GM12875 (cell line): Measurements from ENCODE around the gene ANTXRL.
"Not testable (repeated sequence)": the region's sequence is repeated elsewhere in the genome, so short reads cannot be mapped to it uniquely, and the experiment has no call there.

Experiments used
- H3K4me3 ChIP-seq: one replicate; pipeline ENCODE4 v1.5.1; 2011; ENCODE audit warnings: low read depth, low read length, control low read depth
- TF ChIP-seq, protein P1 (sequence below): IDR thresholded peaks from 2 replicates; pipeline ENCODE4 v1.5.1; 2011; ENCODE audit warnings: low read depth, mild to moderate bottlenecking, control low read depth, inconsistent platforms, low read length, moderate library complexity, borderline replicate concordance; ENCODE audit not compliant: insufficient read depth

ANTXRL gene

DNA sequence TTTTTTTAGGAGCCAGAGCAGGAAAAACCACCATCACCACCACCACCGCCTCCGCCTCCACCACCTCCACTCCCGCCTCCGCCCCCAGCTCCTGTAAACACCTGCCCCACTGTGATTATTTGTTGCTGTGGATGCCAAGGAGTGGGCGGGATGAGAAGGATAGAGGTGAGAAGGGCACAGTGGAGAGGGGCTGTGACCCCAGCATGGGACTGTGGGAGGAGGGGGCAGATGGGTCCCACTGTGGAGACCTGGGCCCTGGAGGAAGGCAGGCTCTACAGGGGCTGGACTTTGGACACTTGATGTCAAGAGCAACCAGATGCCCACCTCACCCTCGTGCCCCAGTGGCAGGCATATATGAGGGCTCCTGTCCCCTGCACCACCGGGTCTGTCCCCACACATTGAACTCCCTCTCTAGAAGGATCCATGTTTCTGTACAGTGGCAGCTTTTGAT lies 24.7 kb downstream of the ANTXRL start:
- H3K4me3 ChIP-seq: no peak overlapping the region
- TF ChIP-seq, protein P1, sequence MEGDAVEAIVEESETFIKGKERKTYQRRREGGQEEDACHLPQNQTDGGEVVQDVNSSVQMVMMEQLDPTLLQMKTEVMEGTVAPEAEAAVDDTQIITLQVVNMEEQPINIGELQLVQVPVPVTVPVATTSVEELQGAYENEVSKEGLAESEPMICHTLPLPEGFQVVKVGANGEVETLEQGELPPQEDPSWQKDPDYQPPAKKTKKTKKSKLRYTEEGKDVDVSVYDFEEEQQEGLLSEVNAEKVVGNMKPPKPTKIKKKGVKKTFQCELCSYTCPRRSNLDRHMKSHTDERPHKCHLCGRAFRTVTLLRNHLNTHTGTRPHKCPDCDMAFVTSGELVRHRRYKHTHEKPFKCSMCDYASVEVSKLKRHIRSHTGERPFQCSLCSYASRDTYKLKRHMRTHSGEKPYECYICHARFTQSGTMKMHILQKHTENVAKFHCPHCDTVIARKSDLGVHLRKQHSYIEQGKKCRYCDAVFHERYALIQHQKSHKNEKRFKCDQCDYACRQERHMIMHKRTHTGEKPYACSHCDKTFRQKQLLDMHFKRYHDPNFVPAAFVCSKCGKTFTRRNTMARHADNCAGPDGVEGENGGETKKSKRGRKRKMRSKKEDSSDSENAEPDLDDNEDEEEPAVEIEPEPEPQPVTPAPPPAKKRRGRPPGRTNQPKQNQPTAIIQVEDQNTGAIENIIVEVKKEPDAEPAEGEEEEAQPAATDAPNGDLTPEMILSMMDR: no peak

DNA sequence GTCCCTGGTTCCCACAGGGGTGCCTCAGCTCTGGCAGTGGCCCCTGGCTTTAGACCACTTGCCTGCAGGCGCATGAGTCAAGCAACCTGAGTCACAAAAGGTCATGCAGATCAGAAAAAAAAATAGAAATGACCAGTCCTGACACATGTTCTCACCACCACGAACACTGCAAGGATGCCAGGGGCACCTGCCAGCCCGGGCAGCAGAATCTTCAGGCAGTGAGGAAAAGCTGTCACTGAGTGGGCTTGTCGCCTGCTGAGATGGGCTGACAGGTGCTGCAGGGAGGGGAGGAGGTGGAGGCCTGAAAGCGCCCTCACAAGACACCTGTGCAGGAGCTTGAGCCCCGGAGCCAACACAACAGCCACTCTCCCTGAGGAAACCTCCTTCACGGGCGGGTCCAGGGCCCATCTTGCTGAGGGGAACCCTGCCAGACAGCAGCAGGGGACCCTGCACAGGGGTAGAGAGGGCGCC lies 25.2 kb downstream of the ANTXRL start:
- H3K4me3 ChIP-seq: not testable (repeated sequence)

DNA sequence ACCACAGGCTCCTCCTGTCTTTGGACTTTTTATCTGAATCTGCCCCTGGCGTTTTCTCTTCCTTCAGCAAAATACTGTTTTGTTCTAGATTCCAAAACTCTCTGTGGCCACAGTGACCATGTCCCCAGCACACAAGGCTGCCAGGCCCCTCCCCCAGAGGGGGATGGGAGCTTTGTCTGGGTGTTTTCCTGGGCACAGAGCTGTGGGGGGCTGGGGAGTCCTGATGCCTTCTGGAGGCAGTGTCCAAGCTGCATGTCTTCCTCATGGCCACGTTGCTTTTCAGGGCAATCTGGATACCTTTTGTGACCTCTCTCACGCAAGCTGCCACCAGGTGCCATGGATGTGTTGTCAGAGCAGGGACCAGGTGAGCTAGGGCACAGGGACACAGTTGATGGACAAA lies 26.2 kb downstream of the ANTXRL start:
- TF ChIP-seq, protein P1: no peak
- H3K4me3 ChIP-seq: no peak overlapping the region

DNA sequence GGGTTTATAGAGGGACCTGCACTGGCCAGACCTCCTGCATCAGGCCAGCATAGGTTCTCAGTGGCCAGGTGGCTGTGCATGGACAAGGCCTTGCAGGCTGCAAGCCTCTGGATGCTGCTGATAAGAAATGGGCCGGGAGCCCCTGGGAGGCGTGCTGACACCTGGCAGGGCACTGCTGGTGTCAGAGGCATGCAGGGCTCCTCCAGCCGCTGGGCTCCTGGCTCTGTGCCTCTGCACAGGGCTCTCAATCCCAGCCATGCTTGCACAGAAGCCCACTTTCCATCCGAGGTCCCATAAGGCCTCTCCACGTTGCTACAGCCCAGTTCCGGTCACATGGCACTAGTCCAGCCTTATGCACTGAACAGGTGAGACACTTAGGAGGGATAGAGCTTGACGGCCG lies 27.3 kb downstream of the ANTXRL start:
- TF ChIP-seq, protein P1: no peak
- no peak overlapping the region for H3K4me3 ChIP-seq

DNA sequence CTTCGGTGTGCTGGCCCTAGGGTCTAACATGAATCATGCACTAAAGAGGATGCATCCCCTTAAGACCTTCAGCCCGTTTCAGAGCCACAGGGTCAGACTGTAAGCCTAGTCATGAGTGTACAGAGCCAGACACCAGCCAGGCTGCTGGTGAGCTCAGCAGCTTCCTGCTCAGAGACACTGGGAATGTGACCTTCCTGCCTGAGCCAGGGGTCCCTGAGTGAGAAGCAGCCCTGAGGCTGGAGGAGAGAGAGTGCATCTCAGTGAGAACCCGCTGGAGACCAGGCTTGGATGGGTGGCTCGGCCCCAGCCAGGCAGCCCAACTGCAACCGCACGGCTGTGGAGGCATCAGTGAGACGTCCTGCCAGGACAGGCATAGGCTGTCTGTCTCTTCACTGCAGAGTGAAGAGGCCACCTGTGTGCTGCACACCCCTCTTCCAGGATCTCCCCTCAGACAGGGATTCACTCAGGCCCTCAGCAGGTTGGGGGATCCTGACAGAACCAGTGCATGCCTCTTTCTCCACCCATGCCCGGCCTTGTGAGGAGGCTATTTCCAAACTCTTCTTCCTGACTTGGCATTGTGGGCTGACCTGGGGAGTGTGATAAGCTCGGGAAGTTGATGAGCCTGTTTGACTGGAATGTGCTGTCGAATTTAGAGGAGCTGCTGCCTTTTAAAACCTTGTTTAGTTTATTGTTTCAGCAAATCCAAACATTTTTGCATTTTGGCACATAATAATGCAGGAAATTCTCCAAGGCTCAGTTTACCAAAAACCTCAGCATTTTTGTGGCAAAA lies 28.5 kb downstream of the ANTXRL start:
- not testable (repeated sequence) for H3K4me3 ChIP-seq

DNA sequence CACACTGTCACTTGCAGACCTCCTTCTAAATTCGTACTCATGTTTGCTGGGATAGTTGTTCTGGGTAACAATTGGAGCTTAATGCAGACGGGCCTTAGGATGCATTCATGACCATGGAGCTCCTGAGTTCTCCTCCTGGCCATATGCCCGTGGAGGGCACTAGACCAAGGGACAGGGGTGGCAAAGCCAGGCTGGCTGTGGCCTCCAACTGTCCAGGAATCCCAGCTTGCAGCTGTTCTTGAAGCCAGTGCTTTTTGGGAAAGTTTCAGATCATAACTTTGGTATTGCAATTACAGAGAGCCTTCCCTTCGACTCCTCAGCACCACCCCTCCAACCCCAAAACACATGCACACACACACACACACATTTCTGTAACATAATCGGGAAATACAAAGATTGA lies 30.6 kb downstream of the ANTXRL start:
- H3K4me3 ChIP-seq: no peak overlapping the region
- TF ChIP-seq, protein P1: no peak

DNA sequence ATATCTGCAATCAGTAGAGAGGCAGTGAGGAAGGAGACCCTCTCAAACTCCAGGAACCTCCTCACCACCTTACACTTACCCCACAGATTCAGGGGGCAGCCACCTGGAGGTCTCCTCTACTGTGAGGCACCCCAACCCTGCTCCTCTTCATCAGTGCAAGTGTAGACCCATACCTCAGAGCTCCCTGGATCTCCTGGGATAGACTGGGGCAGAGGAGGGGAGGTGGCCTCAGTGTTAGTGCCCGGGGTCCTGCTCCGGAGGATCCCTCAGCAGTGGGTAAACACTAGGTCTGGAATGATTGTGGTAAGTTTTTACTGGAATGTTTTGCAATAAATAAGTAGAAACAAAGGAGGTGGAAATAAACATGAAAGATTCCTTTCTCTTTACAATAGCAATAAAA lies 31.1 kb downstream of the ANTXRL start:
- TF ChIP-seq, protein P1: no peak
- no peak overlapping the region for H3K4me3 ChIP-seq

DNA sequence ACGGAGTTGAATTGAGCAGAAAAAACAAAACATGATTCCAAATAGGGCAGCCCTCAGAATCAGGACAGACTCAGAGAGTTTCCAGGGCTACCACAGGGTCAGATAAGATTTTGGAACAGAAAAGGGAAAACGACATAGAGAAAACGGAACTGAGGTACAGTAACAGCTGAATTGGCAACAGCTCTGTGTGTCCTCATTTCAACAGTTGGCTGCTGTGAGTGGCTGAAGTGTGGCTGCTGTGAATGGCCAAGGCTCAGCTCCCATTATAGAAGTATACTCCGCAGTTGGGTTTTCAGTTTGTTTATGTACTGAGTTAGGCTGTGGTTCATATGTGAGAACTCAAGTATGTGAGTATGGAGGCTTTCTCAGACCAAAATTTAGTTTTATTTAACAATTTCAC lies 32.0 kb downstream of the ANTXRL start:
- no peak overlapping the region for H3K4me3 ChIP-seq
- TF ChIP-seq, protein P1: no peak
